NCI-H526 (cell line): Measurements from ENCODE around the gene NACC2.
"Not testable (repeated sequence)": the region's sequence is repeated elsewhere in the genome, so short reads cannot be mapped to it uniquely, and the experiment has no call there.

ENCODE experiments used
- DNase-seq, 2 experiments: peaks; one replicate each; lab custom pipeline; 2025; lab: John Stamatoyannopoulos, UW

Gene NACC2

GRCh38 chr9:135979547-135980166 lies 115.4 kb downstream of the NACC2 start:
- no peak for DNase-seq

DNA sequence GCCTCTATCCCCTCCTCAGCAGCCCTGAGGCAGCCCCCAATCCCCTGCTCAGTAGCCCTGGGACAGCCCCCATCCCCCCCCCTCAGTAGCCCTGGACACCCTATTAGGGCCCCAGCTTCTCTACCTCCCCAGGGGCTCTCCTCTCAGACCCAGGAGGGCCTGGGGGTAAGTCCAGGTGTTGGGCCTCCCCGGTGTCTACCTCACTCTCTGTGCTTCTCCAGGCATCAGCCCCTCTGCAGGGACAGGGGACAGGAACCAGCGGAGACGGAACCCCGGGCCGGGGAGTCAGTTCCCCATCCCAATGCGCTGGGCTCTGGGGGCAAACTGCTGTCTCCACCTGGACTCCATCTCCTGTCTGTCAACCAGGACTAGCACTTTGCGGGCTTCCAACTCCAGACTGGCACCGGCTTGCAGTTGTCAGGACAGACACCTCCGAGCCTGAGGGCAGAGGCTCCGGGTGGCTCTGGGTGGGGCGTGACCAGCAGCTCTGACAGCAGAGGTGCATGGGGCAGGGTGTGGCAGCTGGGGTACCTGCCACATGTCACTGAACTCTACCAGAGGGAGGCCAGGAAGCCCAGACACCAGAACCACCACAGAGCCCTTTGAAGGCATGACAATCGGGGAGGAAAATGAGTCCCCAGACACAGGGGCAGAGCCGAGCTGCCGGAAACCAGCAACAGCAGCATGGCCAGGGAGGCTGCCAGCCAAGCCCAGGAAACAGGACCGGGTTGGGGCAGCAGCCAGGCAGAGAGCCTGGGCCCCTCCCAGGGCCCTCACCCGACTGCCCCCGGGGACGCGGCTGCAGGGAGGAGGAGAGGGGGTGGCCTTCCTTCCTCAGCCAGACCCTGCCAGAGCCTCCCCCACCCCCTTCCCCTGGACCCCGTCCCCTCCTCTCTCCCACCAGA lies 116.2 kb downstream of the NACC2 start:
- DNase-seq = peak in 1 of 2 experiments; percentile 33

GRCh38 chr9:135976944-135977343 lies 118.1 kb downstream of the NACC2 start:
- DNase-seq = no peak

DNA sequence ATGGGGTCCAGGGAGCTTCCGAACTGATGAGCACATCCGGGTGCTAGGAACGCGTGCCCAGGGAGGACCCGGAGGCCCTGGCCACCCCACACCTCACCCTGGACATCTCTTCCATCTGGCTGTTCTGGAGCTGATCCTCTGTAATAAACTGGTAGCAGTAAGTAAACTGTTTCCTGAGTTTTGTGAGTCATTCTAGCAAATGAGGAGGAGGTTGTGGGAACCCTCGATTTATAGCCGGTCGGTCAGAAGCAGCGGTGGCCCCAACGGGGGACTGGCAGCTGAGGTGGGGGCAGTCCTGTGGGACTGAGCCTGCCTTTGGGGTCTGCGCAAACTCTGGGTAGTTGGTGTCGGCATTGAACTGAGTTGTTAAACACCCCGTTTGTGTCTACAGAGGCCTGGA lies 118.6 kb downstream of the NACC2 start:
- no peak for DNase-seq

DNA sequence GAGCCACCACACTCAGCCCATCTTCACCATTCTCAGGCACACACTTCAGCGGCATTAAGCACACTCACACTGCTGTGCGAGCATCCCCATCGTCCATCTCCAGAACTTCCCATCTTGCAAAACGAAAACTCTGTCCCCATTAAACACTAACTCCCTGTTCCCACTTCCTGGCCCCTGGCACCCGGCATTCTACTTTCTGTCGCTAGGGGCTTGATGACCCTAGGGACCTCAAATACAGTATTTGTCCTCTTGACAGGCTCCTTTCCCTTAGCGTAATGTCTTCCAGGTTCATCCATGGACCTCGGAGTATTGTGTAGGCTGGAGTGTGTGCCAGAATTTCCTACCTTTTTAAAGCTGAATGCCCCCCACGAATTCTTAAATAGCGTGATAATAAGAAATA lies 119.3 kb downstream of the NACC2 start:
- no peak for DNase-seq

DNA sequence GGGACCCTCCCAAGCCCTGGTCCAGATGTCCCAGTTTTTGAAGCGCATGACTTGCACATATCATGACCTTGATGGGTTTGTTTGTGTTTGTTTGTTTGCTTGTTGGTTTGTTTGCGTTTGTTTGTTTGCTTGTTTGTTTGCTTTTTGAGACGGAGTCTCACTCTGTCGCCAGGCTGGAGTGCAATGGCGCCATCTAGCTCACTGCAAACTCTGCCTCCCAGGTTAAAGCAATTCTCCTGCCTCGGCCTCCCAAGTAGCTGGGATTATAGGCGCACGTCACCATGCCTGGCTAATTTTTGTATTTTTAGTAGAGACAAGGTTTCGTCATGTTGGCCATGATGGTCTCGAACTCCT lies 120.9 kb downstream of the NACC2 start:
- no peak for DNase-seq

- DNase-seq = no peak
These were observed 121.5 kb downstream of the NACC2 start for GRCh38 chr9:135973277-135974219.

DNA sequence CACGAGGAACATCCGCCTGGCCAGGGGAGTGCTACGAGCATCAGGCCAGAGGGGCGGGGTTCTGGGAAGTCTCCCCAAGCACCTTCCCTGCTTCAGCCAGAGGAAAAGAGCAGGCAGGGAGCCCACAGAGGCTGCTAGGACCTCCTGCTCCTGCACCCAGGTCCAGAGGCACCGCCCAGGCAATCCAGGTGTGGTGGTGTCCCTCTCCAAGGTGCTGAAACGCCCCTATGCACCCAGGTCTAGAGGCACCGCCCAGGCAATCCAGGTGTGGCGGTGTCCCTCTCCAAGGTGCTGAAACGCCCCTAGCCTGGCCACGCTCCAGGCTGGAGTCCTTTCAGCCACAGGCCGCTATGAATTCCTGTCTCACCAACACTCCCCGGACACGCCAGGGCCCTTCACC lies 123.2 kb downstream of the NACC2 start:
- no peak for DNase-seq

- DNase-seq = no peak
These were observed 123.8 kb downstream of the NACC2 start for GRCh38 chr9:135971111-135971766.

GRCh38 chr9:135970128-135970815 lies 124.8 kb downstream of the NACC2 start:
- no peak for DNase-seq

DNA sequence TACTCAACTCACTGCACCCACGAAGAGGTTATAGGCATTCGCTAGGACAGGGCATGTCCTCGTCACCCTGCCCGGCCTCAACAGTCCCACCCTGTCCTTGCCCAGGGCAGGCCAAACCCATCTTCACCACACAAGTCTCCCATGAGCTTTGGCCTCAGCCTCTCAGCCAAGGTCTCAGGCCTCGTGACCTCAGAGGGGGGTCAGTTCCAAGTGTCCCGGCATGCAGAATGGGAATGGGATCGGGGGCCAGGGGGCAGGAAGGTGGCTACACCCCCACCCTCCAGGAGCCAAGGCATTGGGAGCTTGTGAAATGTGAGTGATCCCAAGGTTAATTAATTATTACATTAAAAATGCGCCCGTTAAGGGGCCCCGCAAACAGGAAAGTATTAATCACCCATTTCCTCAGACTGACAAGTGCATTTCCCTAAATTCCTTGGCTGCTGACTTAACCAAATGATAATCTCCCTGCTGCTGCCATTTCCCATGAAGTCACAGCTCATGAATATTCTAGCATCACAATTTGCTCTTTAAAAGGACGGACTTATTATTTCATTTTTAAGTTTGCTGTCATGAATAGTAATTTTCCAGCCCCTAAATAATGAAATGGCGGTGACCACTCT lies 125.9 kb downstream of the NACC2 start:
- DNase-seq = no peak

DNA sequence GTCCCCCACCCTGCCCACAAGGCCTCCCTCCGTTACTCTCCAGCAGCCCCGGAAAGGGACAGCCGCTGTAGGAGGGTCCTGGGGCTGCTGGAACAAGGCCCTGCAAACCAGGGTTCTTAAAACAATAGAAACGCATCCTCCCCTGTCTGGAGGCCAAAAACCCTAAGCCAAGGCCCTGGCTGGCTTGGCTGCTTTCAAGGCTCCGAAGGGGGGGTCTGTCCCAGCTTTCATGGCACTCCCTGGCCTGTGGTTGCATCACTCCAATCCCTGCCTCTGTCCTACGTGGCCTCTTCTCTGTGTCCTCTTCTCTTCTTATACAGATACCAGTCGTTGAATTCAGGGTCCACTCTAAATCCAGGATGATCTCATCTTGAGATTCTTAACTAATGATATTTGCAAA lies 126.5 kb downstream of the NACC2 start:
- no peak for DNase-seq

- DNase-seq = no peak
These were observed 127.0 kb downstream of the NACC2 start for GRCh38 chr9:135968083-135968476.

- not testable (repeated sequence) for DNase-seq
These were observed 128.2 kb downstream of the NACC2 start for GRCh38 chr9:135966916-135967260.

GRCh38 chr9:135965124-135965756 lies 129.8 kb downstream of the NACC2 start:
- DNase-seq = no peak

DNA sequence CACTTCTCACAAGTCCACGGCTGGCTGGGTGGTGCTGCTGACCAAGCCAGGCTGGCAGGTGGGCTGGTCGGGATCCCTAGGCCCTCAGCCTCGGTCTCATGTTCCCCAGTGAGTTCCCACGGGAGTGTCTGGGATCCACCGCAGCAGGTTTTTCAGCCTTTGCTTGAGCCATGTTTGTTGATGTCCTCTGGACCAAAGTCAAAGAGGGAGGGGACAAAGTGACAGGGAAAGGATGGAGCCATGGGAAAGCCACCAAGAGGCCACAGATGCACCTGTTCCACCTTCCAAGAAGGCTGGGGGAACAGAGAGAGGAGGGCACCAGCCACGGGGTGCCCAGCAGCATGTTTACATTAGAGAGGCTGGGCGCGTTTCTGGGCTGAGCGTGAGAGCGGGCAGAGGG lies 131.2 kb downstream of the NACC2 start:
- DNase-seq = no peak

DNA sequence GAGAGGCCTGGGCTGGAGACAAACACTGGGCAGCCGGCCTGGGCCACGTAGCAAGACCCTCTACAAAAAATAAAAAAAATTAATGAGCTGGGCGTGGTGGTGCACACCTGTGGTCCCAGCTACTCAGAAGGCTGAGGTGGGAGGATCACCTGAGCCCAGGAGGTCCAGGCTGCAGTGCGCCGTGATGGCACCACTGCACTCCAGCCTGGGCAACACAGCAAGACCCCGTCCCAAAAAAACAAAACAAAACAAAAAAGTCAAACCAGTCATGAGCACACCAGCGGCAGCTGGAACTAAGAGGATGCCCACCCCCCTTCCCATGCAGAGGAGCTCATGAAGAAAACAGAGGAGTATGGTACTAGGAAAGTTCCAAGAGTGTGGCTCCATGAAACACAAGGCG lies 131.8 kb downstream of the NACC2 start:
- no peak for DNase-seq

GRCh38 chr9:135962696-135963307 lies 132.3 kb downstream of the NACC2 start:
- DNase-seq = no peak

- peak; percentile 15 to 58 for DNase-seq
These were observed 133.0 kb downstream of the NACC2 start for GRCh38 chr9:135961811-135962695.
